ENCODE results near the gene TNFRSF8. TPM values are rescaled to one million over a fixed set of nuclear protein-coding genes. Genes with fewer than 3 reads are reported as not detected.

TNFRSF8 gene
- not detected for polyA plus RNA-seq (2012; ENCODE audit: insufficient read length, low read depth)

- TF ChIP-seq POLR2AphosphoS5 (IDR thresholded peaks at IDR 0.05; ENCODE audit: low read depth, low read length) = no peak
- TF ChIP-seq REST (IDR thresholded peaks at IDR 0.05; ENCODE audit: insufficient read depth in 1 of 2, low read depth in 2 of 2, low read length in 2 of 2) = no peak
- TF ChIP-seq FOXP2 (optimal IDR thresholded peaks at IDR 0.05; ENCODE audit: borderline replicate concordance, extremely low read depth, extremely low read length, insufficient read depth) = no peak
- TF ChIP-seq TAF1 (IDR thresholded peaks at IDR 0.05; ENCODE audit: borderline replicate concordance, insufficient read depth, low read length) = no peak
- TF ChIP-seq SIN3A (IDR thresholded peaks at IDR 0.05; ENCODE audit: borderline replicate concordance, insufficient read depth, low read length) = no peak
These were observed at the start of gene TNFRSF8 for GRCh38 chr1:12063141-12064072. TNFRSF8 (plus strand) TSS chr1:12063303; CDS start chr1:12063599, 296 bp downstream.

- TF ChIP-seq POLR2AphosphoS5 (IDR thresholded peaks at IDR 0.05; ENCODE audit: low read depth, low read length) (no peak), REST (IDR thresholded peaks at IDR 0.05; ENCODE audit: insufficient read depth in 1 of 2, low read depth in 2 of 2, low read length in 2 of 2) (no peak), SIN3A (IDR thresholded peaks at IDR 0.05; ENCODE audit: borderline replicate concordance, insufficient read depth, low read length) (no peak), TAF1 (IDR thresholded peaks at IDR 0.05; ENCODE audit: borderline replicate concordance, insufficient read depth, low read length) (no peak)
These were observed 48.7 kb upstream of the TNFRSF8 start for GRCh38 chr1:12014141-12014991.

- no peak for TF ChIP-seq FOXP2 (optimal IDR thresholded peaks at IDR 0.05; ENCODE audit: borderline replicate concordance, extremely low read depth, extremely low read length, insufficient read depth)
- TF ChIP-seq SIN3A (IDR thresholded peaks at IDR 0.05; ENCODE audit: borderline replicate concordance, insufficient read depth, low read length) = no peak
- no peak for TF ChIP-seq TAF1 (IDR thresholded peaks at IDR 0.05; ENCODE audit: borderline replicate concordance, insufficient read depth, low read length)
- no peak for TF ChIP-seq REST (IDR thresholded peaks at IDR 0.05; ENCODE audit: insufficient read depth in 1 of 2, low read depth in 2 of 2, low read length in 2 of 2)
These were observed 48.1 kb upstream of the TNFRSF8 start for GRCh38 chr1:12015001-12015491.

- TF ChIP-seq REST (IDR thresholded peaks at IDR 0.05; ENCODE audit: insufficient read depth in 1 of 2, low read depth in 2 of 2, low read length in 2 of 2) = no peak
- no peak for TF ChIP-seq TAF1 (IDR thresholded peaks at IDR 0.05; ENCODE audit: borderline replicate concordance, insufficient read depth, low read length)
- no peak for TF ChIP-seq FOXP2 (optimal IDR thresholded peaks at IDR 0.05; ENCODE audit: borderline replicate concordance, extremely low read depth, extremely low read length, insufficient read depth)
- no peak for TF ChIP-seq POLR2AphosphoS5 (IDR thresholded peaks at IDR 0.05; ENCODE audit: low read depth, low read length)
- no peak for TF ChIP-seq SIN3A (IDR thresholded peaks at IDR 0.05; ENCODE audit: borderline replicate concordance, insufficient read depth, low read length)
These were observed 47.6 kb upstream of the TNFRSF8 start for GRCh38 chr1:12015499-12015898.
